Esophagus muscularis mucosa (tissue), 4 donors: ENCODE measurements around the gene KCNJ12.

Experiments used
- CTCF ChIP-seq, 3 experiments: fragments of 200-600 bp in 2 of 3; fragments of 450-650 bp in 1 of 3; sonication (generic) in 2 of 3; IDR thresholded peaks; one replicate each; pipeline ENCODE4 v1.5.1; 2017 to 2019; ENCODE audit warnings: antibody characterized with exemption in 3 of 3, mild to moderate bottlenecking in 2 of 3, moderate library complexity in 1 of 3
- EP300 ChIP-seq: sonication (generic); formaldehyde crosslinking; IDR thresholded peaks from one replicate; pipeline ENCODE4 v1.6.1; 2017; ENCODE audit warnings: antibody characterized with exemption
- POLR2A ChIP-seq: fragments of 450-650 bp; IDR thresholded peaks from one replicate; pipeline ENCODE4 v1.6.1; 2017; ENCODE audit warnings: antibody characterized with exemption, moderate library complexity, mild to moderate bottlenecking, low read depth
- POLR2AphosphoS5 ChIP-seq, 2 donors: sonication (generic); formaldehyde crosslinking; IDR thresholded peaks; one replicate each; pipeline ENCODE4 v1.6.1; 2017; ENCODE audit warnings: antibody characterized with exemption in 2 of 2

- TF ChIP-seq CTCF (IDR thresholded peaks at IDR 0.05), result no peak
- TF ChIP-seq EP300, result no peak
- no peak for TF ChIP-seq POLR2A
- no peak for TF ChIP-seq POLR2AphosphoS5 (IDR thresholded peaks at IDR 0.05)
Observed at GRCh38 chr17:21351366-21352065, 24.6 kb upstream of the KCNJ12 start.
